NCI-H2227 (cell line): ENCODE measurements around the gene PROS1.

Experiments used
- DNase-seq: peaks from one replicate; lab custom pipeline; 2025; ENCODE audit not compliant: unreplicated experiment; lab: John Stamatoyannopoulos, UW

PROS1 gene

GRCh38 chr3:93973131-93974126 lies at the start of gene PROS1:
Gene PROS1, minus strand, starts transcription at chr3:93973896. Its CDS starts 147 bp downstream, at chr3:93973749.
- DNase-seq: peak; percentile 83

GRCh38 chr3:94020293-94020692 lies 46.6 kb upstream of the PROS1 start:
- no peak for DNase-seq

- DNase-seq: no peak
Observed at GRCh38 chr3:94019659-94020058, 46.0 kb upstream of the PROS1 start.

- no peak for DNase-seq
Observed at GRCh38 chr3:94015025-94015424, 41.3 kb upstream of the PROS1 start.

- no peak for DNase-seq
Observed at GRCh38 chr3:94012185-94012584, 38.5 kb upstream of the PROS1 start.

GRCh38 chr3:94011233-94011711 lies 37.6 kb upstream of the PROS1 start:
- DNase-seq: no peak

GRCh38 chr3:94009608-94010007 lies 35.9 kb upstream of the PROS1 start:
- peak; percentile 1 for DNase-seq

GRCh38 chr3:94008253-94008652 lies 34.6 kb upstream of the PROS1 start:
- no peak for DNase-seq

- peak; percentile 11 for DNase-seq
Observed at GRCh38 chr3:94004301-94004910, 30.7 kb upstream of the PROS1 start.

- DNase-seq: no peak
Observed at GRCh38 chr3:94001827-94002495, 28.3 kb upstream of the PROS1 start.

- DNase-seq: no peak
Observed at GRCh38 chr3:94001191-94001590, 27.5 kb upstream of the PROS1 start.

- DNase-seq: no peak
Observed at GRCh38 chr3:93994056-93994455, 20.4 kb upstream of the PROS1 start.

GRCh38 chr3:93992207-93992606 lies 18.5 kb upstream of the PROS1 start:
- DNase-seq: no peak

GRCh38 chr3:93991631-93992030 lies 17.9 kb upstream of the PROS1 start:
- DNase-seq: no peak

- no peak for DNase-seq
Observed at GRCh38 chr3:93989241-93989640, 15.5 kb upstream of the PROS1 start.

GRCh38 chr3:93988764-93989163 lies 15.1 kb upstream of the PROS1 start:
- no peak for DNase-seq

- no peak for DNase-seq
Observed at GRCh38 chr3:93988283-93988682, 14.6 kb upstream of the PROS1 start.

GRCh38 chr3:93984618-93985017 lies 10.9 kb upstream of the PROS1 start:
- no peak for DNase-seq

GRCh38 chr3:93983408-93983807 lies 9.7 kb upstream of the PROS1 start:
- no peak for DNase-seq

- DNase-seq: peak; percentile 14
Observed at GRCh38 chr3:93981649-93982048, 8.0 kb upstream of the PROS1 start.

- peak; percentile 97 for DNase-seq
Observed at GRCh38 chr3:93979850-93980676, 6.4 kb upstream of the PROS1 start, which contains the start of gene ARL13B. Gene ARL13B, plus strand, starts transcription at chr3:93980155. Its CDS starts 269 bp downstream, at chr3:93980424.
